K562 (cell line): ENCODE data around the gene MYLK4. TPM values are rescaled to one million over a fixed set of nuclear protein-coding genes. Genes with fewer than 3 reads are reported as not detected.

Source experiments
- EZH2 ChIP-seq: IDR thresholded peaks from 2 replicates; pipeline ENCODE4 v1.6.1; 2012; ENCODE audit warnings: low read depth, mild to moderate bottlenecking, inconsistent platforms, low read length, borderline replicate concordance
- FOXP1 ChIP-seq: sonication (generic); formaldehyde crosslinking; IDR thresholded peaks from 2 replicates; pipeline ENCODE4 v1.8.0; 2022; ENCODE audit warnings: mild to moderate bottlenecking, missing genetic modification reagents
- MYNN ChIP-seq, 2 experiments: sonication (generic); formaldehyde crosslinking in 1 of 2; IDR thresholded peaks; 2 replicates each; pipeline versions ENCODE4 v1.5.0 to v1.6.1; 2016 to 2020; ENCODE audit warnings: antibody characterized with exemption in 1 of 2, missing genetic modification reagents in 1 of 2
- NR2C1 ChIP-seq, 2 experiments: fragments of 450-650 bp; IDR thresholded peaks; 2 replicates each; pipeline ENCODE4 v1.6.1; 2017; ENCODE audit warnings: mild to moderate bottlenecking in 2 of 2, antibody characterized with exemption in 1 of 2, inconsistent platforms in 1 of 2, missing compliant biosample characterization in 1 of 2, missing genetic modification characterization in 1 of 2
- PML ChIP-seq: IDR thresholded peaks from 2 replicates; pipeline ENCODE4 v1.6.1; 2012; ENCODE audit warnings: low read length, inconsistent platforms
- SPI1 ChIP-seq: IDR thresholded peaks from 2 replicates; pipeline ENCODE4 v1.6.1; 2011; ENCODE audit warnings: low read depth, low read length, control low read depth, borderline replicate concordance
- TARDBP ChIP-seq: fragments of 450-650 bp; IDR thresholded peaks from 2 replicates; pipeline ENCODE4 v1.6.1; 2016
- TFAM ChIP-seq: fragments of 250-450 bp; sonication (Bioruptor Pico); conservative IDR thresholded peaks from 2 replicates; pipeline ENCODE4 v1.5.0; 2021; ENCODE audit warnings: mild to moderate bottlenecking, moderate library complexity
- TRIM24 ChIP-seq, 2 experiments: fragments of 450-650 bp; IDR thresholded peaks; 2 replicates each; pipeline ENCODE4 v1.6.1; 2016
- ZNF175 ChIP-seq: fragments of 200-800 bp; sonication (Bioruptor generic); IDR thresholded peaks from 2 replicates; pipeline ENCODE4 v1.6.1; 2016; ENCODE audit warnings: low read depth, mild to moderate bottlenecking, missing genetic modification characterization, missing compliant biosample characterization
- polyA plus RNA-seq, 8 experiments: library from polyadenylated mRNA; depleted of rRNA in 4 of 8; stranded (reverse) in 5 of 8; unstranded in 3 of 8; fragments of >200 nt; fragmentation: Nextera tagmentation in 2 of 8; fragmentation: Illumina TruSeq in 1 of 8; extraction: Ambion mirVana in 2 of 8; extraction: Trizol in 1 of 8; gene quantifications; 2 replicates each; pipeline versions ENCODE4 v1.2.1 to v1.2.3, GENCODE V29; 2011 to 2014; ENCODE audit warnings: inconsistent platforms in 1 of 8, missing spikeins in 1 of 8
- total RNA-seq, 7 experiments: library from RNA; depleted of rRNA in 6 of 7; stranded (reverse); fragments of >200 nt in 6 of 7; fragmentation: Illumina TruSeq in 2 of 7; extraction: Trizol in 2 of 7; gene quantifications; 2 replicates each; pipeline versions ENCODE4 v1.2.1 to v1.2.3, GENCODE V29; 2011 to 2021; ENCODE audit warnings: low replicate concordance in 1 of 7
- TF ChIP-seq, protein P1 (sequence below), 2 experiments: fragments of 450-650 bp; IDR thresholded peaks; 2 replicates each; pipeline ENCODE4 v1.6.1; 2016; ENCODE audit warnings: mild to moderate bottlenecking in 2 of 2, borderline replicate concordance in 1 of 2, low read depth in 1 of 2, moderate library complexity in 1 of 2
- TF ChIP-seq, protein P2 (sequence below): fragments of 250-450 bp; sonication (Bioruptor Pico); IDR thresholded peaks from 2 replicates; pipeline ENCODE4 v1.5.0; 2020; ENCODE audit warnings: mild to moderate bottlenecking, borderline replicate concordance
- TF ChIP-seq, protein P3 (sequence below): IDR thresholded peaks from 3 replicates; pipeline ENCODE4 v1.6.1; 2011; ENCODE audit warnings: borderline replicate concordance, mild to moderate bottlenecking, moderate library complexity; ENCODE audit not compliant: insufficient read length; ENCODE audit errors: extremely low read depth

The MYLK4 gene
- total and polyA plus RNA-seq, 9 of the 15 experiments (the other 6 are each of a cell fraction or from before 2014, with no cell fraction given): 0.01 to 0.15 (median 0.06) TPM

GRCh38 chr6:2684103-2684749 lies 66.5 kb downstream of the MYLK4 start (continued):
- TF ChIP-seq, protein P1, sequence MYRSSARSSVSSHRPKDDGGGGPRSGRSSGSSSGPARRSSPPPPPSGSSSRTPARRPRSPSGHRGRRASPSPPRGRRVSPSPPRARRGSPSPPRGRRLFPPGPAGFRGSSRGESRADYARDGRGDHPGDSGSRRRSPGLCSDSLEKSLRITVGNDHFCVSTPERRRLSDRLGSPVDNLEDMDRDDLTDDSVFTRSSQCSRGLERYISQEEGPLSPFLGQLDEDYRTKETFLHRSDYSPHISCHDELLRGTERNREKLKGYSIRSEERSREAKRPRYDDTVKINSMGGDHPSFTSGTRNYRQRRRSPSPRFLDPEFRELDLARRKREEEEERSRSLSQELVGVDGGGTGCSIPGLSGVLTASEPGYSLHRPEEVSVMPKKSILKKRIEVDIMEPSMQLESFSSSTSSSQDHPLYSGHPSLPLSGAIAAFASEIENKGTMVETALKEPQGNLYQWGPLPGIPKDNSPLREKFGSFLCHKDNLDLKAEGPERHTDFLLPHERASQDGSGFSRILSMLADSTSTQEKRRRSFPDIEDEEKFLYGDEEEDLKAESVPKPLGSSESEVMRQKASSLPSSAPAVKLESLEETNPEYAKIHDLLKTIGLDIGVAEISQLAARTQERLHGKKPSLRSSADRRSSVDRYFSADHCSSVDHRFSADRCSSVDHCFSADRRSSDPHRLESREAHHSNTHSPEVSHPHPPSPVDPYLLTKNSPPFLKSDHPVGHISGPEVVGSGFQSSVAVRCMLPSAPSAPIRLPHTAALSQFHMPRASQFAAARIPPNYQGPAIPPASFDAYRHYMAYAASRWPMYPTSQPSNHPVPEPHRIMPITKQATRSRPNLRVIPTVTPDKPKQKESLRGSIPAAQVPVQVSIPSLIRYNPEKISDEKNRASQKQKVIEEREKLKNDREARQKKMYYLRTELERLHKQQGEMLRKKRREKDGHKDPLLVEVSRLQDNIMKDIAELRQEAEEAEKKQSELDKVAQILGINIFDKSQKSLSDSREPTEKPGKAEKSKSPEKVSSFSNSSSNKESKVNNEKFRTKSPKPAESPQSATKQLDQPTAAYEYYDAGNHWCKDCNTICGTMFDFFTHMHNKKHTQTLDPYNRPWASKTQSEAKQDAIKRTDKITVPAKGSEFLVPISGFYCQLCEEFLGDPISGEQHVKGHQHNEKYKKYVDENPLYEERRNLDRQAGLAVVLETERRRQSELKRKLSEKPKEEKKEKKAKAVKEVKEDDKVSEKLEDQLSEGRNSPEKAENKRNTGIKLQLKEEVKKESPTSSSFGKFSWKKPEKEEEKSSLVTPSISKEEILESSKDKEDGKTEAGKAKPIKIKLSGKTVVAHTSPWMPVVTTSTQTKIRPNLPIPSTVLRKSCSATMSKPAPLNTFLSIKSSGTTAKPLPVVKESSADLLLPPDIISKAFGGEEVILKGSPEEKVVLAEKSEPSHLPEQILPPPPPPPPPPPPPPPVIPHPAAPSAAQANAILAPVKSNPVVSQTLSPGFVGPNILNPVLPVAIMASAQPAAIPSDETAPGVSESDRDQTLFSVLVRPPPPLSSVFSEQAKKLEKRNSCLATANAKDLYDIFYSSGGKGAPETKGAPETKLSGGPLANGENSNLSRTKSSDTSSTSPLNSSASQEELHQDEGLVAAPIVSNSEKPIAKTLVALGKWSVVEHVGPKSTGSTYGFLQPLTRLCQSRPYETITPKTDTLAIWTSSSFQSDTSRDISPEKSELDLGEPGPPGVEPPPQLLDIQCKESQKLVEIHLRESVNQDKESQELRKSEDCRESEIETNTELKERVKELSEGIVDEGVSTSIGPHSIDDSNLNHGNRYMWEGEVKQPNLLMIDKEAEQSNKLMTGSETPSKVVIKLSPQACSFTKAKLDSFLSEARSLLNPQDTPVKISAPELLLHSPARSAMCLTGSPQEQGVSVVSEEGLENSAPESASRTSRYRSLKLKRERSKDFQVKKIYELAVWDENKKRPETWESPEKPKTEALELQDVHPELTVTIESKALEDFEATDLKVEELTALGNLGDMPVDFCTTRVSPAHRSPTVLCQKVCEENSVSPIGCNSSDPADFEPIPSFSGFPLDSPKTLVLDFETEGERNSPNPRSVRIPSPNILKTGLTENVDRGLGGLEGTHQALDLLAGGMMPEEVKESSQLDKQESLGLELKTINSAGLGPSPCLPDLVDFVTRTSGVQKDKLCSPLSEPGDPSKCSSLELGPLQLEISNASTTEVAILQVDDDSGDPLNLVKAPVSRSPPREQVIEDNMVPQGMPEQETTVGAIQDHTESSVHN (IDR thresholded peaks at IDR 0.05; ENCODE audit: borderline replicate concordance in 1 of 2, low read depth in 1 of 2): no peak
- TF ChIP-seq, protein P2, sequence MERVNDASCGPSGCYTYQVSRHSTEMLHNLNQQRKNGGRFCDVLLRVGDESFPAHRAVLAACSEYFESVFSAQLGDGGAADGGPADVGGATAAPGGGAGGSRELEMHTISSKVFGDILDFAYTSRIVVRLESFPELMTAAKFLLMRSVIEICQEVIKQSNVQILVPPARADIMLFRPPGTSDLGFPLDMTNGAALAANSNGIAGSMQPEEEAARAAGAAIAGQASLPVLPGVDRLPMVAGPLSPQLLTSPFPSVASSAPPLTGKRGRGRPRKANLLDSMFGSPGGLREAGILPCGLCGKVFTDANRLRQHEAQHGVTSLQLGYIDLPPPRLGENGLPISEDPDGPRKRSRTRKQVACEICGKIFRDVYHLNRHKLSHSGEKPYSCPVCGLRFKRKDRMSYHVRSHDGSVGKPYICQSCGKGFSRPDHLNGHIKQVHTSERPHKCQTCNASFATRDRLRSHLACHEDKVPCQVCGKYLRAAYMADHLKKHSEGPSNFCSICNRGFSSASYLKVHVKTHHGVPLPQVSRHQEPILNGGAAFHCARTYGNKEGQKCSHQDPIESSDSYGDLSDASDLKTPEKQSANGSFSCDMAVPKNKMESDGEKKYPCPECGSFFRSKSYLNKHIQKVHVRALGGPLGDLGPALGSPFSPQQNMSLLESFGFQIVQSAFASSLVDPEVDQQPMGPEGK (CRISPR knock-in tag): no peak
- TF ChIP-seq EZH2 (no peak), TARDBP (0 out of 2 replicates have a peak, but pooled peaks have one; percentile 36), MYNN (IDR thresholded peaks at IDR 0.05) (no peak), MYNN (CRISPR knock-in tag; IDR thresholded peaks at IDR 0.05) (no peak), FOXP1 (CRISPR knock-in tag) (no peak), TRIM24 (IDR thresholded peaks at IDR 0.05) (peak; percentile 35 to 51; a peak in 2 of 4 replicates), SPI1 (no peak), TFAM (no peak), NR2C1 (IDR thresholded peaks at IDR 0.05) (no peak), NR2C1 (tag; IDR thresholded peaks at IDR 0.05) (peak; percentile 36; the same call in 1 of the 2 replicates), PML (no peak), ZNF175 (CRISPR knock-in tag) (peak; percentile 85; the same call in 1 of the 2 replicates)
- TF ChIP-seq, protein P3, sequence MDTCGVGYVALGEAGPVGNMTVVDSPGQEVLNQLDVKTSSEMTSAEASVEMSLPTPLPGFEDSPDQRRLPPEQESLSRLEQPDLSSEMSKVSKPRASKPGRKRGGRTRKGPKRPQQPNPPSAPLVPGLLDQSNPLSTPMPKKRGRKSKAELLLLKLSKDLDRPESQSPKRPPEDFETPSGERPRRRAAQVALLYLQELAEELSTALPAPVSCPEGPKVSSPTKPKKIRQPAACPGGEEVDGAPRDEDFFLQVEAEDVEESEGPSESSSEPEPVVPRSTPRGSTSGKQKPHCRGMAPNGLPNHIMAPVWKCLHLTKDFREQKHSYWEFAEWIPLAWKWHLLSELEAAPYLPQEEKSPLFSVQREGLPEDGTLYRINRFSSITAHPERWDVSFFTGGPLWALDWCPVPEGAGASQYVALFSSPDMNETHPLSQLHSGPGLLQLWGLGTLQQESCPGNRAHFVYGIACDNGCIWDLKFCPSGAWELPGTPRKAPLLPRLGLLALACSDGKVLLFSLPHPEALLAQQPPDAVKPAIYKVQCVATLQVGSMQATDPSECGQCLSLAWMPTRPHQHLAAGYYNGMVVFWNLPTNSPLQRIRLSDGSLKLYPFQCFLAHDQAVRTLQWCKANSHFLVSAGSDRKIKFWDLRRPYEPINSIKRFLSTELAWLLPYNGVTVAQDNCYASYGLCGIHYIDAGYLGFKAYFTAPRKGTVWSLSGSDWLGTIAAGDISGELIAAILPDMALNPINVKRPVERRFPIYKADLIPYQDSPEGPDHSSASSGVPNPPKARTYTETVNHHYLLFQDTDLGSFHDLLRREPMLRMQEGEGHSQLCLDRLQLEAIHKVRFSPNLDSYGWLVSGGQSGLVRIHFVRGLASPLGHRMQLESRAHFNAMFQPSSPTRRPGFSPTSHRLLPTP: no peak
